Mesenchymal stem cell (in vitro differentiated cells and primary cell): ENCODE data around the gene KIF6.

Experiments used
- DNase-seq: peaks from one replicate; pipeline ENCODE4 v3.0.0-alpha.2; 2013
- H2AFZ ChIP-seq: one replicate; pipeline ENCODE4 v1.6.1; 2013; ENCODE audit warnings: low read depth, mild to moderate bottlenecking, control low read depth, inconsistent platforms, low read length, moderate library complexity
- H2AK5ac ChIP-seq: 2 replicates; pipeline ENCODE4 v1.6.1; 2013; ENCODE audit warnings: low read length, moderate library complexity, mild to moderate bottlenecking, inconsistent platforms; ENCODE audit not compliant: severe bottlenecking
- H2BK120ac ChIP-seq: one replicate; pipeline ENCODE4 v1.6.1; 2013; ENCODE audit warnings: low read depth, mild to moderate bottlenecking, inconsistent platforms, low read length, moderate library complexity
- H2BK12ac ChIP-seq, 2 experiments: one replicate each; pipeline ENCODE4 v1.6.1; 2013; ENCODE audit warnings: inconsistent platforms in 2 of 2, low read length in 2 of 2, mild to moderate bottlenecking in 2 of 2, moderate library complexity in 2 of 2, control low read depth in 1 of 2
- H2BK15ac ChIP-seq: one replicate; pipeline ENCODE4 v1.6.1; 2013; ENCODE audit warnings: mild to moderate bottlenecking, low read depth, inconsistent platforms; ENCODE audit not compliant: poor library complexity, severe bottlenecking
- H2BK5ac ChIP-seq: 2 replicates; pipeline ENCODE4 v1.6.1; 2013; ENCODE audit warnings: low read depth, mild to moderate bottlenecking, low read length, control low read depth, inconsistent platforms; ENCODE audit not compliant: poor library complexity, severe bottlenecking
- H3K14ac ChIP-seq, 2 experiments: one replicate each; pipeline ENCODE4 v1.6.1; 2013; ENCODE audit warnings: inconsistent platforms in 2 of 2, low read length in 2 of 2, control low read depth in 1 of 2, mild to moderate bottlenecking in 1 of 2, moderate library complexity in 1 of 2
- H3K18ac ChIP-seq, 2 experiments: one replicate each; pipeline ENCODE4 v1.6.1; 2013; ENCODE audit warnings: inconsistent platforms in 2 of 2, low read length in 2 of 2, control low read depth in 1 of 2, low read depth in 1 of 2, mild to moderate bottlenecking in 1 of 2
- H3K23ac ChIP-seq, 2 experiments: one replicate each; pipeline ENCODE4 v1.6.1; 2013; ENCODE audit warnings: inconsistent platforms in 2 of 2, low read length in 2 of 2, mild to moderate bottlenecking in 2 of 2, moderate library complexity in 2 of 2, control low read depth in 1 of 2
- H3K27ac ChIP-seq: 2 replicates; pipeline ENCODE4 v1.5.1; 2013; ENCODE audit warnings: mild to moderate bottlenecking, moderate library complexity, low read length, control low read depth, inconsistent platforms; ENCODE audit not compliant: poor library complexity, severe bottlenecking
- H3K27me3 ChIP-seq, 2 experiments: 2 replicates each; pipeline versions ENCODE4 v1.6.1 to v1.7.0; 2013; ENCODE audit warnings: low read length in 2 of 2, mild to moderate bottlenecking in 2 of 2, moderate library complexity in 2 of 2, control low read depth in 1 of 2, inconsistent platforms in 1 of 2; ENCODE audit not compliant: control insufficient read depth in 1 of 2, insufficient read depth in 1 of 2
- H3K36me3 ChIP-seq, 2 experiments: 2 replicates each; pipeline versions ENCODE4 v1.6.1 to v1.7.0; 2013; ENCODE audit warnings: low read length in 2 of 2, control low read depth in 1 of 2, inconsistent platforms in 1 of 2, low read depth in 1 of 2, mild to moderate bottlenecking in 1 of 2; ENCODE audit not compliant: insufficient read depth in 2 of 2, control insufficient read depth in 1 of 2
- H3K4ac ChIP-seq, 2 experiments: one replicate each; pipeline ENCODE4 v1.6.1; 2013; ENCODE audit warnings: inconsistent platforms in 2 of 2, low read length in 2 of 2, mild to moderate bottlenecking in 2 of 2, moderate library complexity in 2 of 2, control low read depth in 1 of 2, low read depth in 1 of 2
- H3K4me1 ChIP-seq: 2 replicates; pipeline ENCODE4 v1.6.1; 2013; ENCODE audit warnings: low read depth, low read length, control low read depth; ENCODE audit not compliant: control insufficient read depth, insufficient read depth
- H3K4me2 ChIP-seq: 2 replicates; pipeline ENCODE4 v1.6.1; 2013; ENCODE audit warnings: low read length, mild to moderate bottlenecking, inconsistent platforms; ENCODE audit not compliant: poor library complexity, severe bottlenecking
- H3K4me3 ChIP-seq, 2 experiments: 2 replicates each; pipeline versions ENCODE4 v1.5.1 to v1.7.0; 2013; ENCODE audit warnings: low read length in 2 of 2, mild to moderate bottlenecking in 2 of 2, control low read depth in 1 of 2, low read depth in 1 of 2; ENCODE audit not compliant: insufficient read depth in 1 of 2
- H3K79me1 ChIP-seq: replicated peaks from 2 replicates; pipeline ENCODE4 v1.6.1; 2013; ENCODE audit warnings: mild to moderate bottlenecking, control low read depth, low read length, inconsistent platforms; ENCODE audit not compliant: poor library complexity, severe bottlenecking
- H3K9ac ChIP-seq: 2 replicates; pipeline ENCODE4 v1.7.0; 2013; ENCODE audit warnings: mild to moderate bottlenecking, low read length, moderate library complexity
- H3K9me3 ChIP-seq: 2 replicates; pipeline ENCODE4 v1.7.0; 2013; ENCODE audit warnings: mild to moderate bottlenecking, low read length; ENCODE audit not compliant: control insufficient read depth
- H4K8ac ChIP-seq: one replicate; pipeline ENCODE4 v1.6.1; 2013; ENCODE audit warnings: inconsistent platforms, mild to moderate bottlenecking, low read length, moderate library complexity
- H4K91ac ChIP-seq: one replicate; pipeline ENCODE4 v1.6.1; 2013; ENCODE audit warnings: mild to moderate bottlenecking, low read length, inconsistent platforms
- WGBS: methylation state at CpG from one replicate; pipeline ENCODE4 v1.1.7; 2013; ENCODE audit warnings: mixed read lengths; 5-methylcytosine and 5-hydroxymethylcytosine counted together

Gene KIF6

DNA sequence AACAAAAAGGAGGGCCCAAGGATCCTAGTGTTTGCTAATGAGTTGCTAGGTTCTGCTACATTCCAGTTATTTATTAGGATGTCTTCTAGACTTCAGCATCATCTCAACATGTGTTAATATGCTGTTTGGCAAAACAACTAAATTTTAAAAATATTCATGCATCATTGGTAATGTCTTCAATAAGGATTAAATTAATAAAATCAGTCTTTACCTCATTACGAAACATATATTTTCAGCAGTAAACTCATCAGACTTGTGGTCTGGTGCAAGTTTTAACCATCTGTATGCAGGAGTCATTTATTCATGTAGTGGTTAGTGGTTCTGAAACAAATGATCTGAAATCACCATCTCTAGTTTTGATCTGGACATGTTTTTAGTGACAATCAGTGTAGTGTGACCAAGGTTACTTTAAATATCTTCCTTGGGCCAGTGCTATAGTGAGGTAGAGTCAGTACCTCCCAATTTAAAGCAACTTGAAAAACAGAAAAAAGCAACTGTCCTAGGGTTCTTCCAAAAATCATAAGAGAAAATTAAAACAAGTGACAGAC is 317.7 kb downstream of the KIF6 start:
- Histone ChIP-seq H2BK5ac (no peak overlapping the region), H3K79me1 (no peaks in the 10 kb centered on the region), H2BK15ac (no peak overlapping the region), H2BK12ac (no peak overlapping the region), H3K4me3 (no peak overlapping the region), H3K23ac (no peak overlapping the region), H3K27ac (no peak overlapping the region), H3K9ac (no peak overlapping the region), H3K9me3 (no peaks in the 10 kb centered on the region), H3K18ac (no peak overlapping the region), H2AFZ (no peak overlapping the region), H3K14ac (no peak overlapping the region), H2AK5ac (no peak overlapping the region), H2BK120ac (no peak overlapping the region), H3K4me2 (no peak overlapping the region), H4K8ac (no peak overlapping the region), H4K91ac (no peak overlapping the region), H3K4ac (no peak overlapping the region), H3K4me1 (no peaks in the 10 kb centered on the region), H3K27me3 (no peaks in the 10 kb centered on the region), H3K36me3 (no peaks in the 10 kb centered on the region)
- DNase-seq, result no peak
- no CpG with 5 or more reads among the region's 1 CpG for WGBS

DNA sequence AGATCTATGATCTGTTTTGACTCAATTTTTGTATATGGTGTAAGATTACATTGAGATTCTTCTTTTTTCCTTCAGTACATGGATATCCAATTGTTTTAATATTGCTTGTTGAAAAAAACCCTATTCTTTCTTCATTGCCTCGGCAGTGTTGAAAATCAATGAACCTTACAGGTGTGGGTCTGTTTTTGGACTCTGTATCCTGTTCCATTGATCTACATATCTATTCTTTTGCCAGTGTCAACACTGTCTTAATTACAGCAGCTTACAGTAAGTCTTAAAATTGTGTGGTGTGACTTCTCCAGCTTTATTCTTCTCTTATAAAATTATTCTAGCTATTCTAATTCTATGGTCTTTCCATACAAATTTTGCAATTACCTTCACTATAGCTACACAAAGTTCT is 320.9 kb downstream of the KIF6 start:
- Histone ChIP-seq H2AK5ac (no peak overlapping the region), H4K8ac (no peak overlapping the region), H3K4me3 (no peak overlapping the region), H3K79me1 (no peaks in the 10 kb centered on the region), H2BK5ac (no peak overlapping the region), H3K18ac (no peak overlapping the region), H2BK120ac (no peak overlapping the region), H3K9me3 (no peaks in the 10 kb centered on the region), H3K27ac (no peak overlapping the region), H3K4me2 (no peak overlapping the region), H3K9ac (no peak overlapping the region), H3K14ac (no peak overlapping the region), H3K23ac (no peak overlapping the region), H2BK12ac (no peak overlapping the region), H3K36me3 (no peaks in the 10 kb centered on the region), H2AFZ (no peak overlapping the region), H3K4me1 (peaks cover 2% of the 10 kb centered on the region), H3K4ac (no peak overlapping the region), H3K27me3 (no peaks in the 10 kb centered on the region), H4K91ac (no peak overlapping the region), H2BK15ac (no peak overlapping the region)
- 100% methylated on average over 1 of the region's 1 CpG for WGBS
- no peak for DNase-seq

DNA sequence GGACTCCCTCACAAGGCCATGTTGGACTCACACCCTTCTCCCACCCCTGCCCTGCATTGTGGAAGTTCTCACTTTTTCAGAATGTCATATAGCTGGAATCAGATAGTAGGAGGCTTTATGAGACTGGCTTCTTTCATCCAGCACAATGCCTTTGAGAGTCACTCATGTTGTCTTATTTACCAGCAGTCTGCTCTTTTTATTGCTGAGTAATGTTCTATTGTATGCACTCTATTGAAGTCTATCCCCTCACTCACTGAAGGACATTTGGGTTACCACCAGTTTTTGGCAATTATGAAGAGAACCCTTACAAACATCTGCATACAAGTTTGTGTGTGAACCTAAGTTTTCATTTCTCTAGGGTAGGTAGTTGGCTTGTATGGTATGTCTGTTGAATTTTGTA is 321.9 kb downstream of the KIF6 start:
- Histone ChIP-seq H3K4me2 (no peak overlapping the region), H2AFZ (no peak overlapping the region), H3K27ac (no peak overlapping the region), H3K79me1 (no peaks in the 10 kb centered on the region), H3K23ac (no peak overlapping the region), H3K36me3 (no peaks in the 10 kb centered on the region), H3K18ac (no peak overlapping the region), H4K91ac (no peak overlapping the region), H2BK5ac (no peak overlapping the region), H3K27me3 (no peaks in the 10 kb centered on the region), H2AK5ac (no peak overlapping the region), H3K9me3 (no peaks in the 10 kb centered on the region), H3K4me1 (peaks cover 2% of the 10 kb centered on the region), H3K4me3 (no peak overlapping the region), H4K8ac (no peak overlapping the region), H3K14ac (no peak overlapping the region), H2BK12ac (peak overlapping the region; percentile 32 to 64), H2BK120ac (no peak overlapping the region), H2BK15ac (no peak overlapping the region), H3K9ac (no peak overlapping the region), H3K4ac (no peak overlapping the region)
- DNase-seq, result no peak

DNA sequence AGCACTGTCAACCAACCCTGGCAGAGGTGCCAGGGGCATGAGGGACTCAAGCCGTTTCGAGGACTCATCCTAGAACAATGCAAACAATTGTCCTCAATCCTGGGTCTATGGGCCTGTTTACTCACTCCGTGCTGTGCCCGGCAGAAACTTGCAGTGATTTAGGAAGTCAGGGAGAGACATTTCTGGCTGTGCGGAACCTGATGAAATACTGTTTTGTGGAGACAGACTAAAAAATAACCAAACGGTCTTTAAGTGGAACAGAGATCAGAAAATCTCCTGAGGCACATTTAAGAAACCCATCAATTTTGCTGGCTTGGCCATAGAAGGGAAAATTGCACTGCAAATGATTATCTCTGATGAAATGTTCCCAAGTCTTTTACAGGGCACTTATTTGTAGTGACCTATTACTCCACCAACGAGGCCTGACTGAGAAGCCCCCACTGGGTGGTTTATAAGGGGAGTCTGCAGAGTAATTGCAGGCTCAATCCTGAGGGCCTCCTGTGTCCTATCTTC is 322.9 kb downstream of the KIF6 start:
- no peak overlapping the region for H4K91ac ChIP-seq
- 60% methylated on average over 7 of the region's 7 CpGs for WGBS
- H3K4ac ChIP-seq, result no peak overlapping the region
- H3K23ac ChIP-seq, result no peak overlapping the region
- no peak overlapping the region for H3K18ac ChIP-seq
- no peak overlapping the region for H2BK12ac ChIP-seq
- peak; percentile 46 for DNase-seq
- H3K36me3 ChIP-seq, result no peaks in the 10 kb centered on the region
- H4K8ac ChIP-seq, result no peak overlapping the region
- H2BK120ac ChIP-seq, result no peak overlapping the region
- no peak overlapping the region for H3K4me3 ChIP-seq
- no peak overlapping the region for H2AK5ac ChIP-seq
- H2BK5ac ChIP-seq, result no peak overlapping the region
- H3K79me1 ChIP-seq, result no peaks in the 10 kb centered on the region
- no peaks in the 10 kb centered on the region for H3K27me3 ChIP-seq
- peak overlapping the region; percentile 36 for H3K9ac ChIP-seq
- H3K4me1 ChIP-seq, result peaks cover 2% of the 10 kb centered on the region
- H3K27ac ChIP-seq, result no peak overlapping the region
- no peak overlapping the region for H2AFZ ChIP-seq
- no peaks in the 10 kb centered on the region for H3K9me3 ChIP-seq
- H3K4me2 ChIP-seq, result no peak overlapping the region
- H3K14ac ChIP-seq, result no peak overlapping the region
- H2BK15ac ChIP-seq, result no peak overlapping the region
